ENCODE measurements around the gene PLEKHA8. TPM values are rescaled to one million over a fixed set of nuclear protein-coding genes. Genes with fewer than 3 reads are reported as not detected.

The PLEKHA8 gene
- total RNA-seq, 1 donor from 2014 or later: 8.8 TPM

DNA sequence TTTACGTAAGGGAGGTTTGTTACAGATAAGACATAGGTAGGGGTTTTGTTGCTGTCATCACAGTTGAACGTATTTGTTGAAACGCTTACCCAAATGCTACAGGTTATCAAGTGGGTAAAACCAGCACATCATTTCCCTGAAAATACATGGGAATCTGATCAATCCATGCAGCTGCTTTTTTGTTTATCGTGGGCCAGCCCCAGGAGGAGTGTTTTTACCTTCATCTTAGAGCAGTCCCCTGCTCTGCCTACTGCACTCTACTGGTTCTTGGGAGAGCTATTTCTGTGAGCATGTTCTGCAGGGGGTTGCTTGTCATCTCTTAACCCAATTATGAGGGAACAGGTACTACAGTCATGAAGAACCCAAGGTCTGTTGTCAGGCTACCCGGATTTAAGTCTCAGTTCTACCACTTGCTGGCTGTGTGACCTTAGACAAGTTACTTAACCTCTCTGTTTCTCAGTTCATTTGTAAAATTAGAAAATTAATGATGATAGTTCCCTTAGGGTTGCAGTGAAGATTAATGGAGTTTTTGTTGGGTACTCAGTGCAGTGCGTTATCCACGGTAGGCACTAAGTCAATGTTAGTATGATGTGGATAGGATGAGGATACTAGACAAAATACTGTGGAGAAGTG is 121.5 kb downstream of the PLEKHA8 start:
- H3K36me3 ChIP-seq: peaks cover 29% of the 10 kb centered on the region
- ATAC-seq (no peak), DNase-seq (no peak)
- no peaks in the 10 kb centered on the region for H3K9me3 ChIP-seq
- H3K27me3 ChIP-seq (ENCODE audit: low read depth): no peaks in the 10 kb centered on the region
- H3K27ac ChIP-seq: peak overlapping the region; percentile 73
- peaks cover 14% of the 10 kb centered on the region for H3K4me1 ChIP-seq
- H3K4me3 ChIP-seq: no peak overlapping the region
- intact Hi-C loops (cut with DNase I): no loop called here
- TF ChIP-seq, protein P1, sequence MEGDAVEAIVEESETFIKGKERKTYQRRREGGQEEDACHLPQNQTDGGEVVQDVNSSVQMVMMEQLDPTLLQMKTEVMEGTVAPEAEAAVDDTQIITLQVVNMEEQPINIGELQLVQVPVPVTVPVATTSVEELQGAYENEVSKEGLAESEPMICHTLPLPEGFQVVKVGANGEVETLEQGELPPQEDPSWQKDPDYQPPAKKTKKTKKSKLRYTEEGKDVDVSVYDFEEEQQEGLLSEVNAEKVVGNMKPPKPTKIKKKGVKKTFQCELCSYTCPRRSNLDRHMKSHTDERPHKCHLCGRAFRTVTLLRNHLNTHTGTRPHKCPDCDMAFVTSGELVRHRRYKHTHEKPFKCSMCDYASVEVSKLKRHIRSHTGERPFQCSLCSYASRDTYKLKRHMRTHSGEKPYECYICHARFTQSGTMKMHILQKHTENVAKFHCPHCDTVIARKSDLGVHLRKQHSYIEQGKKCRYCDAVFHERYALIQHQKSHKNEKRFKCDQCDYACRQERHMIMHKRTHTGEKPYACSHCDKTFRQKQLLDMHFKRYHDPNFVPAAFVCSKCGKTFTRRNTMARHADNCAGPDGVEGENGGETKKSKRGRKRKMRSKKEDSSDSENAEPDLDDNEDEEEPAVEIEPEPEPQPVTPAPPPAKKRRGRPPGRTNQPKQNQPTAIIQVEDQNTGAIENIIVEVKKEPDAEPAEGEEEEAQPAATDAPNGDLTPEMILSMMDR (IDR thresholded peaks at IDR 0.05): no peak

- no peaks in the 10 kb centered on the region for H3K27me3 ChIP-seq (ENCODE audit: low read depth)
- peaks cover 29% of the 10 kb centered on the region for H3K36me3 ChIP-seq
- no peak for DNase-seq
- intact Hi-C loops (cut with DNase I): no loop called here
- H3K27ac ChIP-seq: no peak overlapping the region
- TF ChIP-seq, protein P1 (IDR thresholded peaks at IDR 0.05): no peak
- peaks cover 8% of the 10 kb centered on the region for H3K4me1 ChIP-seq
- no peak for ATAC-seq
- H3K9me3 ChIP-seq: no peaks in the 10 kb centered on the region
- H3K4me3 ChIP-seq: no peak overlapping the region
These were observed 122.5 kb downstream of the PLEKHA8 start for GRCh38 chr7:30150711-30151110.

DNA sequence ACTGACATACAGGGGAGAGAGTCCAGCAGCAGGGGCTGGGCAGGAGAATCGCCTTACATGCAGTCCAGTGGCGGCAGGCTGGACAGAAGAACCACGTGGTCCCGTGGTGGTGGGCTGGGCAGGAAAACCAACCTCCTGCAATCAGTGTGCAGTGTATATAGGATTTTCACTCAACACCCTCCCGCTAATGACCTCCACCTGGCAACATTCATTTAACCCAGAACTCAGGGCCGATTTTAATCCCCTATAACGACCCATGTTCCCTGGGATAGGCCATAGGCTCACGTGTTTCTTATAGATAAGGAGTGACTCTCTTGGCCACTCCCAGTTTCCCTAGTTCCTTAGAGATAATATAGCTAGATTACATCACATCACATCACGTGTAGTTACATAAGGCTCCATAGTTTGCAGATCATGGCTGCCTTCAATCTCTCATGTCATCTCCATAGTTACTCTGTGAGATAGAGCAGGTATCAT is 125.9 kb downstream of the PLEKHA8 start:
- Histone ChIP-seq H3K27me3 (ENCODE audit: low read depth) (no peaks in the 10 kb centered on the region), H3K4me3 (no peak overlapping the region), H3K27ac (no peak overlapping the region), H3K9me3 (no peaks in the 10 kb centered on the region), H3K36me3 (peaks cover 29% of the 10 kb centered on the region), H3K4me1 (peaks cover 6% of the 10 kb centered on the region)
- no peak for ATAC-seq
- TF ChIP-seq, protein P1 (IDR thresholded peaks at IDR 0.05): no peak
- DNase-seq: no peak
- intact Hi-C loops (cut with DNase I): no loop called here

DNA sequence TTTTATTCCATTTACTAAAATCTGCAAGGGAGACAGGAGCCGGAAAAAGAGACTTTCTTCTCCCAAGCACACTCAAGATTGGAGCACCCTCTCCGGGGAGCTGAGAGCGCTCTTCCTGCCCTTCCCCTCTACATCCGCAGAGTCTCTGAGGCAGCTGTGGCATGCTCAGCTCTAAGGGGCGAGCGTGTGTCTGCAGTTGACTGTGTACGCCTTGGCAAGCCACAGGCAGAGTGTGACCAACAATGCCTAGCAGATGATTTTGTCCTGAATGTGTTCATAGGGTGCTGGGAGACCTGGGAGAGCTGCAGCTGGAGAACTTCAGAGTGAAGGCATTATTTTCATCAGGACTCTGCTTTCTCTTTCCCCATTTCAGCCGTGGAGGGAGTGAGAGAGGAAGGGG is 127.3 kb downstream of the PLEKHA8 start:
- Histone ChIP-seq H3K36me3 (peaks cover 29% of the 10 kb centered on the region), H3K27me3 (ENCODE audit: low read depth) (no peaks in the 10 kb centered on the region), H3K4me3 (no peak overlapping the region), H3K9me3 (no peaks in the 10 kb centered on the region), H3K4me1 (peaks cover 17% of the 10 kb centered on the region), H3K27ac (no peak overlapping the region)
- intact Hi-C loops (cut with DNase I): no loop called here
- TF ChIP-seq, protein P1 (IDR thresholded peaks at IDR 0.05): no peak
- no peak for DNase-seq
- peak; percentile 75 to 80 for ATAC-seq

DNA sequence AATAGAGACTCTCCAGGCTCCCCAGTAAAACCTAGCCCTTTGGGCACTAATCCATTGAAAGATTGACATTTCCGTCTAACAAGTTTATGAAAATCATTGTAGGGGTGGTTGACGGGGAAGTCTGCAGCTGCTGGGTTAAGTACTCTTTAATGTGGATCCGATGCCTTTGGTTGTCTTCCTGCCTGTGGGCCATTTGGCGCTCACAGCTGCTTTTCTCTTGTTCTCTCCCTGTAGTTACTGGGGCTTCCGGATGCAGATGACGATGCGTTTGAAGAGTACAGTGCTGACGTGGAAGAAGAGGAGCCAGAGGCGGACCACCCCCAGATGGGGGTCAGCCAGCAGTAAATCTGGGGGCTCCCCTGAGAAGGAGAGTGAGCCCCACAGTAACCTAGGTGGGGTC is 129.0 kb downstream of the PLEKHA8 start:
- H3K4me1 ChIP-seq: peaks cover 21% of the 10 kb centered on the region
- peaks cover 17% of the 10 kb centered on the region for H3K36me3 ChIP-seq
- no peak overlapping the region for H3K4me3 ChIP-seq
- no peak for DNase-seq
- H3K9me3 ChIP-seq: no peaks in the 10 kb centered on the region
- H3K27me3 ChIP-seq (ENCODE audit: low read depth): no peaks in the 10 kb centered on the region
- intact Hi-C loops (cut with DNase I): no loop called here
- no peak for ATAC-seq
- H3K27ac ChIP-seq: no peak overlapping the region
- TF ChIP-seq, protein P1 (IDR thresholded peaks at IDR 0.05): no peak

Measured in lower lobe of right lung (tissue), 2 donors.